ENCODE results near the gene KLHL8.

Gene KLHL8

DNA sequence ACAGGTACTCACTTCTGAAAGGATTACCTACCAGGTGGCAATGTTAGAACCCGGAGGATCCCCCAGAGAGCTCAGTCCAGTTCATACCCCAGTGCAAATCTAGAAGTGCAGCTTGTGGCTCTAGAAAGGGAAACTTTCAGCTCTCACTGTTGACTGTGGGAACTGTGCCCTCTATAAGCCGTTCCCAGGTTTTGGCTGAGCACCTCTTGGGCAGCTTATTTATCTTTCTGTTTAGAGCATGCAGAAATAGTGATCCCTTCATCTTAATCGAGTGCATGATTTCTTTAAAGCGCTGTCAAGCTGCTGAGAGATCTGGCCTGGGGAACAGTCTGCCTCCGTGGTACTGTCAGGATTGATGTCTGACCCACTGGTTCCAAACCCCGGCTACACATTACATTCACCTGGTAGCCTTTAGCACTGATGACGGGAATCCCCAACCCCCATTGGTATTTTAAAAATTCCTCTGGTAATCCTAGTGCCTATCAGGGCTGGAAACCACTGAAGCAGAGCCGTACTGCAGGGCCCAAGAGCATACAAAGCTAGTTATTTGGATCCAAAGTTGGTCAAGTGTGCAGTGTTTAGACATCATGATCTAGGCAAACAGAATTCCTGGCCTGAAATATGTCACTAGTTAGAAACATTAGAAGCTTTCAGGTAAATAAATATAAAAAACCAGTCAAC, 103.2 kb downstream of the KLHL8 start:
- Histone ChIP-seq H3K9ac (ENCODE audit: low read depth in 1 of 2, low read length in 2 of 2) (no peak overlapping the region), H3K9me3 (ENCODE audit: control insufficient read depth in 2 of 2, low read length in 2 of 2) (no peaks in the 10 kb centered on the region), H3K4me1 (ENCODE audit: control insufficient read depth in 2 of 2, insufficient read depth in 2 of 2, low read length in 2 of 2) (peaks cover 12 to 14% of the 10 kb centered on the region in 2 donors), H3K4me3 (ENCODE audit: low read length in 2 of 2) (no peak overlapping the region), H3K27ac (ENCODE audit: low read depth in 2 of 2, low read length in 2 of 2) (no peak overlapping the region), H3K27me3 (ENCODE audit: control insufficient read depth in 2 of 2, insufficient read depth in 2 of 2, low read length in 2 of 2) (no peaks in the 10 kb centered on the region), H3K36me3 (ENCODE audit: control insufficient read depth in 2 of 2, insufficient read depth in 2 of 2, low read length in 2 of 2) (peaks cover 61 to 63% of the 10 kb centered on the region in 2 donors)

DNA sequence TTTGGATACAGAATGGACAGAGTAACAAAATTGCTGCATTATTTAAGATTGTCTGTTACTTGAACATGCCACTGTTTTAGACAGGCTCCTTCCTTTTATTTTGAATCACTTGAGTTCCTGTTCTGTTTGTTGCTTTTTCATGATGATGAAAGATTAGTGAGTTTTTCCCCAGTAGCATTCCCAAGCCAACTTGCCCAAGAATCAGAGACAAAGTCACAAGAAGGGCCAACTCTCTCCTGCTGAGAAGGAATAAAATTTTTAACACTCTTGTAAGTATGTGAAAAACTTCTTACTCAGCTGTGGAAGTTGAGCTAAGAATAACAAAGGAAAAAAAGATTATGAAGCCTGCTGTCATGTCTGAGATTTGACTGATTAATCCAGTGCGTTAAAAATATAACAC, 104.2 kb downstream of the KLHL8 start:
- Histone ChIP-seq H3K9ac (ENCODE audit: low read depth in 1 of 2, low read length in 2 of 2) (no peak overlapping the region), H3K27ac (ENCODE audit: low read depth in 2 of 2, low read length in 2 of 2) (no peak overlapping the region), H3K36me3 (ENCODE audit: control insufficient read depth in 2 of 2, insufficient read depth in 2 of 2, low read length in 2 of 2) (peaks cover 62 to 68% of the 10 kb centered on the region in 2 donors), H3K4me3 (ENCODE audit: low read length in 2 of 2) (no peak overlapping the region), H3K9me3 (ENCODE audit: control insufficient read depth in 2 of 2, low read length in 2 of 2) (no peaks in the 10 kb centered on the region), H3K4me1 (ENCODE audit: control insufficient read depth in 2 of 2, insufficient read depth in 2 of 2, low read length in 2 of 2) (peaks cover 9 to 10% of the 10 kb centered on the region in 2 donors), H3K27me3 (ENCODE audit: control insufficient read depth in 2 of 2, insufficient read depth in 2 of 2, low read length in 2 of 2) (no peaks in the 10 kb centered on the region)

DNA sequence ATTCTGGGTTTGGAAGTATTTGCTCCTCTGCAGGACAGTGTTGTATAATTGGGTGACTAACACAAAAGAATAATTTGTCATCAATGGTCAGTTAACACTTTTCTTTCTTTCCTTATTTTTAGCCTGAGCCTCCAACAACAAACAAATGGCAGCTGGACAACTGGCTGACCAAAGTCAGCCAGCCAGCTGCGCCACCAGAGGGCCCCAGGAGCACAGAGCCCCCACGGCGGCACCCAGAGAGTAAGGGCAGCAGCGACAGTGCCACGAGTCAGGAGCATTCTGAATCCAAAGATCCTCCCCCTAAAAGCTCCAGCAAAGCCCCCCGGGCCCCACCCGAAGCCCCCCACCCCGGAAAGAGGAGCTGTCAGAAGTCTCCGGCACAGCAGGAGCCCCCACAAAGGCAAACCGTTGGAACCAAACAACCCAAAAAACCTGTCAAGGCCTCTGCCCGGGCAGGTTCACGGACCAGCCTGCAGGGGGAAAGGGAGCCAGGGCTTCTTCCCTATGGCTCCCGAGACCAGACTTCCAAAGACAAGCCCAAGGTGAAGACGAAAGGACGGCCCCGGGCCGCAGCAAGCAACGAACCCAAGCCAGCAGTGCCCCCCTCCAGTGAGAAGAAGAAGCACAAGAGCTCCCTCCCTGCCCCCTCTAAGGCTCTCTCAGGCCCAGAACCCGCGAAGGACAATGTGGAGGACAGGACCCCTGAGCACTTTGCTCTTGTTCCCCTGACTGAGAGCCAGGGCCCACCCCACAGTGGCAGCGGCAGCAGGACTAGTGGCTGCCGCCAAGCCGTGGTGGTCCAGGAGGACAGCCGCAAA, 106.0 kb downstream of the KLHL8 start:
- no peaks in the 10 kb centered on the region for H3K4me1 ChIP-seq (ENCODE audit: control insufficient read depth in 2 of 2, insufficient read depth in 2 of 2, low read length in 2 of 2)
- no peak overlapping the region for H3K27ac ChIP-seq (ENCODE audit: low read depth in 2 of 2, low read length in 2 of 2)
- H3K4me3 ChIP-seq (ENCODE audit: low read length in 2 of 2): no peak overlapping the region
- no peak overlapping the region for H3K9ac ChIP-seq (ENCODE audit: low read depth in 1 of 2, low read length in 2 of 2)
- H3K27me3 ChIP-seq (ENCODE audit: control insufficient read depth in 2 of 2, insufficient read depth in 2 of 2, low read length in 2 of 2): no peaks in the 10 kb centered on the region
- H3K36me3 ChIP-seq (ENCODE audit: control insufficient read depth in 2 of 2, insufficient read depth in 2 of 2, low read length in 2 of 2): peaks cover 58 to 62% of the 10 kb centered on the region in 2 donors
- H3K9me3 ChIP-seq (ENCODE audit: control insufficient read depth in 2 of 2, low read length in 2 of 2): no peaks in the 10 kb centered on the region

DNA sequence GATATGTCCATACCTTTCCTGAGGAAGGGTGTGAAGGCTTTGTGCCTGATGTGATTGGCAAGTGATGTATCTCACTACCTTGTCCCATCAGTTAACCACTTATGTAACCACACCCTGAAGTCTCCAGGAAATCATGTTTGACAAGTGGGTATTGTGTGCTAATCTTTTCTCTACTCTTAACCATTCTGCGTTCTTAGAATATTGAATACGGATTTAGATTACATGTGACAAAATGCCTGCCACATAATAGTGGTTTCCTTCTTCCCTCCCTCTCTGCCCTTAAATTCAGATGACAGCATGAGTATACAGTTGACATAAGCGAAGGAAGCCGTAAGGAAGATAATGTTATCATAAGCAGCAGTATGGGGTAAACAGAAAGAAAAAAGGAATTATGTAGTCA, 108.4 kb downstream of the KLHL8 start:
- Histone ChIP-seq H3K9ac (ENCODE audit: low read depth in 1 of 2, low read length in 2 of 2) (no peak overlapping the region), H3K4me3 (ENCODE audit: low read length in 2 of 2) (no peak overlapping the region), H3K9me3 (ENCODE audit: control insufficient read depth in 2 of 2, low read length in 2 of 2) (no peaks in the 10 kb centered on the region), H3K36me3 (ENCODE audit: control insufficient read depth in 2 of 2, insufficient read depth in 2 of 2, low read length in 2 of 2) (peaks cover 58 to 70% of the 10 kb centered on the region in 2 donors), H3K27me3 (ENCODE audit: control insufficient read depth in 2 of 2, insufficient read depth in 2 of 2, low read length in 2 of 2) (no peaks in the 10 kb centered on the region), H3K27ac (ENCODE audit: low read depth in 2 of 2, low read length in 2 of 2) (no peak overlapping the region), H3K4me1 (ENCODE audit: control insufficient read depth in 2 of 2, insufficient read depth in 2 of 2, low read length in 2 of 2) (no peaks in the 10 kb centered on the region)
